ENCODE results near the gene TBX4.

Gene TBX4

DNA sequence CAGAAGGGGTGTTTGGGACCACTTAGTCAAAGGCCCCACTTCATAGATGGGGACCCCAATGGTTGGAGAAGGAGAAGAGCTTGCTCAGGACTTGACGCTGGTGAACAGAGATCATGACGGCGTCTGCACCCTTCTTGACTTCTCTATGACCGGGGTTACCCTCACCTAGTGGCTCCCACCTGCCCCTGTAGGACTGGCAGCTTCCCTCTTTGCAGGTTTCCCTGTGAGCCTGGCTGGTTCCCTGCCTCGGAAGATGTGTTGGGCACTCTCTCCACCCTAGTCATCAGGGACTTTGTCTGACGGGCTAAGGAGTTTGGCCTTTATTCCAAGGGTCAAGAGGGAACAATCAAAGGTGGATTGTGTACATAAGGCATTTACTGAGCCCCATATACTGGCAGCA is 22.7 kb downstream of the TBX4 start:
- TF ChIP-seq CTCF (IDR thresholded peaks at IDR 0.05; ENCODE audit: extremely low read depth, missing control alignments) = no peak
- no peak for DNase-seq (ENCODE audit: low spot score)

- DNase-seq (ENCODE audit: low spot score) = no peak
- TF ChIP-seq CTCF (IDR thresholded peaks at IDR 0.05; ENCODE audit: extremely low read depth, missing control alignments) = no peak
These were observed 23.5 kb downstream of the TBX4 start for GRCh38 chr17:61475726-61476125.

DNA sequence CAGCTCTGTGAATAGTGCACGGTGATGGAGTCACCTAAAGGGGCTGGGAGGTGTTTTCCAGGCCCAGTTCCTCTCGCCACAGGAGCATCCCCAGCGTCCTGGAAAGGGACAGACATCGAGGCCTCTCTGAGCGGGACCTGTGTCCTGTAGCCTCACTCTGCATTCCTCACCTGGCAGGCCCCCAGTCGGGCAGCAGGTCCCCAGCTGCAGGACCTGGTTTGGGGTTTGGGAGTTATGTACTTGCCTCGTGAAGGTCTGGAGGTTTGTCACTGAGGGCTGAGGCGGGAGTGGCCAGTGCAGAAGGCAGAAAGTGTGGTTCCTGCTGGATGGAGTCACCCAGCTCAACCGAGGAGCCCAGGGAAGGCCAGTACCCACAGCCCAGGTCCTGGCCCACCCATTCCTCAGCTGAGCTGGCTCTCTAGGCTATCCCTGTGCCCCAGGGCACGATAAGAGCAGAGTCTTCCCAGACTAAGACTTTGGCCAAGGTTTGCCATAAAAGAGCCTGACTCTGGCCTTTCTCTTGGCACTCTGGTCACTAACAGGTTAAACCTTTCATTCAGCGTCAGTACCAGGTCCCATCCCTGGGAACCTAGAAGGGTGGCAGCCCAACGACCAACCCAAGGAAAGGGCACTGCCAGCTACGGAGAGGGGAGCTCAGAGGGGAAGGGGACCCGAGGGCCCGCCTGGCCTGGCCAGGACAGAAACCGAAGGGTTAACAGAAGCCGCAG is 24.4 kb downstream of the TBX4 start:
- TF ChIP-seq CTCF (IDR thresholded peaks at IDR 0.05; ENCODE audit: extremely low read depth, missing control alignments) = no peak
- DNase-seq (ENCODE audit: low spot score) = no peak

- TF ChIP-seq CTCF (IDR thresholded peaks at IDR 0.05; ENCODE audit: extremely low read depth, missing control alignments) = no peak
- DNase-seq (ENCODE audit: low spot score) = no peak
These were observed 25.1 kb downstream of the TBX4 start for GRCh38 chr17:61477204-61477834.

- no peak for DNase-seq (ENCODE audit: low spot score)
- TF ChIP-seq CTCF (IDR thresholded peaks at IDR 0.05; ENCODE audit: extremely low read depth, missing control alignments) = no peak
These were observed 26.0 kb downstream of the TBX4 start for GRCh38 chr17:61478026-61478789.

GRCh38 chr17:61478790-61479492 is 26.7 kb downstream of the TBX4 start:
- DNase-seq (ENCODE audit: low spot score) = no peak
- TF ChIP-seq CTCF (IDR thresholded peaks at IDR 0.05; ENCODE audit: extremely low read depth, missing control alignments) = no peak
